Kidney (tissue), 14 donors: ENCODE data around the gene ECSIT. TPM values are rescaled to one million over a fixed set of nuclear protein-coding genes. Genes with fewer than 3 reads are reported as not detected.

ENCODE experiments used
- DNase-seq, 5 donors: peaks; one replicate each; pipeline ENCODE4 v3.0.0-alpha.2; 2013 to 2020
- FAIRE-seq: peaks from 2 replicates; lab custom pipeline; 2012; peaks lifted over from hg19 to GRCh38; lab: Jason Lieb, UNC
- H3K27ac ChIP-seq, 2 donors: one replicate each; pipeline ENCODE4 v1.7.0; 2013; ENCODE audit warnings: low read depth in 2 of 2, low read length in 2 of 2, inconsistent platforms in 1 of 2
- H3K27me3 ChIP-seq: one replicate; pipeline ENCODE4 v1.7.1; 2013; ENCODE audit warnings: low read length, inconsistent platforms; ENCODE audit not compliant: control insufficient read depth, insufficient read depth
- H3K36me3 ChIP-seq, 3 donors: one replicate each; pipeline versions ENCODE4 v1.7.0 to v1.7.1; 2013; ENCODE audit warnings: low read length in 3 of 3, control low read depth in 1 of 3, inconsistent platforms in 1 of 3; ENCODE audit not compliant: insufficient read depth in 3 of 3, control insufficient read depth in 2 of 3
- H3K4me1 ChIP-seq, 3 donors: one replicate each; pipeline versions ENCODE4 v1.7.0 to v1.7.1; 2013; ENCODE audit warnings: low read length in 3 of 3, inconsistent platforms in 1 of 3, low read depth in 1 of 3; ENCODE audit not compliant: control insufficient read depth in 2 of 3, insufficient read depth in 2 of 3
- H3K4me3 ChIP-seq, 3 donors: one replicate each; pipeline versions ENCODE4 v1.7.0 to v1.8.1; 2013; ENCODE audit warnings: low read length in 3 of 3, control low read depth in 1 of 3, inconsistent platforms in 1 of 3
- H3K9ac ChIP-seq, 3 donors: one replicate each; pipeline versions ENCODE4 v1.7.0 to v1.7.1; 2013; ENCODE audit warnings: low read length in 3 of 3, control low read depth in 1 of 3, inconsistent platforms in 1 of 3
- H3K9me3 ChIP-seq, 3 donors: one replicate each; pipeline versions ENCODE4 v1.7.0 to v1.7.1; 2013; ENCODE audit warnings: low read length in 3 of 3, control low read depth in 1 of 3, inconsistent platforms in 1 of 3; ENCODE audit not compliant: control insufficient read depth in 2 of 3, insufficient read depth in 1 of 3
- intact Hi-C: fragments of 100-400 bp; cut with DNase I; formaldehyde crosslinking; loops from one replicate; pipeline ENCODE4 v1.11.1; 2022
- polyA plus RNA-seq: library from polyadenylated mRNA; stranded (reverse); fragments of 350-450 nt; fragmentation: Illumina TruSeq; extraction: RNeasy Lipid Tissue Mini Kit (QIAGEN cat#74804); gene quantifications from one replicate; pipeline ENCODE4 v1.2.3, GENCODE V29; 2014; ENCODE audit warnings: low read depth, low replicate concordance; ENCODE audit not compliant: insufficient read depth
- total RNA-seq: library from RNA; stranded (reverse); fragmentation: NEBNext Ultra II Directional; extraction: Animal tissue kit (Norgen Biotek cat#: 25700); gene quantifications from one replicate; pipeline ENCODE4 v1.2.1, GENCODE V29; 2021
- TF ChIP-seq, protein P1 (sequence below): IDR thresholded peaks from 3 replicates; pipeline ENCODE4 v1.5.1; 2012; ENCODE audit warnings: mild to moderate bottlenecking, moderate library complexity, borderline replicate concordance; ENCODE audit not compliant: insufficient read depth; ENCODE audit errors: extremely low read depth
- donor health status: control.
- donor health status: control.
- donor health status: control.
- donor health status: control.
- donor health status: control.
- donor health status: DM: yes; HTN: yes; CAD: no.
- donor health status: Normal renal cell carcinoma (clear cell type).

Gene ECSIT
- total and polyA plus RNA-seq, 2 donors from 2014 or later = 33.8 to 83.4 TPM

GRCh38 chr19:11465600-11465999 is 63.3 kb downstream of the ECSIT start:
- no peak for DNase-seq
- Histone ChIP-seq H3K9ac (no peak overlapping the region), H3K4me3 (no peak overlapping the region), H3K4me1 (no peaks in the 10 kb centered on the region), H3K27me3 (no peaks in the 10 kb centered on the region), H3K27ac (no peak overlapping the region), H3K36me3 (no peaks in the 10 kb centered on the region), H3K9me3 (no peaks in the 10 kb centered on the region)
- intact Hi-C loops = no loop called here
- no peak for FAIRE-seq
- TF ChIP-seq, protein P1, sequence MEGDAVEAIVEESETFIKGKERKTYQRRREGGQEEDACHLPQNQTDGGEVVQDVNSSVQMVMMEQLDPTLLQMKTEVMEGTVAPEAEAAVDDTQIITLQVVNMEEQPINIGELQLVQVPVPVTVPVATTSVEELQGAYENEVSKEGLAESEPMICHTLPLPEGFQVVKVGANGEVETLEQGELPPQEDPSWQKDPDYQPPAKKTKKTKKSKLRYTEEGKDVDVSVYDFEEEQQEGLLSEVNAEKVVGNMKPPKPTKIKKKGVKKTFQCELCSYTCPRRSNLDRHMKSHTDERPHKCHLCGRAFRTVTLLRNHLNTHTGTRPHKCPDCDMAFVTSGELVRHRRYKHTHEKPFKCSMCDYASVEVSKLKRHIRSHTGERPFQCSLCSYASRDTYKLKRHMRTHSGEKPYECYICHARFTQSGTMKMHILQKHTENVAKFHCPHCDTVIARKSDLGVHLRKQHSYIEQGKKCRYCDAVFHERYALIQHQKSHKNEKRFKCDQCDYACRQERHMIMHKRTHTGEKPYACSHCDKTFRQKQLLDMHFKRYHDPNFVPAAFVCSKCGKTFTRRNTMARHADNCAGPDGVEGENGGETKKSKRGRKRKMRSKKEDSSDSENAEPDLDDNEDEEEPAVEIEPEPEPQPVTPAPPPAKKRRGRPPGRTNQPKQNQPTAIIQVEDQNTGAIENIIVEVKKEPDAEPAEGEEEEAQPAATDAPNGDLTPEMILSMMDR = no peak

DNA sequence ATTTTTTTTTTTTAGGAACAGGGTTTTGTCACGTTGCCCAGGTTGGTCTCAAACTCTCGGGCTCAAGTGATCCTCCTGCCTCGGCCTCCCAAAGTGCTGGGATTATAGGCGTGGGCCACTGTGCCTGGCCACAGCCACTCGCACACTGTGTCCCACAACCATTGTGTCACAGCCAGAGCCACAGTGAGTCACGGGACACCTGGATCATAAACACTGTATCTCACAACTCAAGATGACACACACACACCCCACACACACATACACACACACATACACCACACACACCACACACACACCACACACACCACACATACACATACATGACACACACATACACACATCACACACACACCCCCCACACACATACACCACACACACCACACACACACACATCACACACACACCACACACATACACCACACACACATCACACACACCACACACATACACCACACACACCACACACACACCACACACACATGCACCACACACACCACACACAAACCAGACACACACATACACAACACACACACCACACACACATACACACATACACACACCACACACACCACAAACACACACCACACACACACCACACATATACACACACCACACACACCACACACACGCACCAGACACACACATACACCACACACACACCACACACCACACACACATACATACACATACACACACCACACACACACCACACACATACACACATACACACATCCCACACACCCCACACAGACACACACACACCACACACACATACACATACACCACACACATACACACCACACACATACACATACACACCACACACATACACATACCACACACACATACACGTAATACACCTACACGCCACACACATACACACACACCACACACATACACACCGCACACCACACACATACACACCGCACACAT is 64.3 kb downstream of the ECSIT start:
- Histone ChIP-seq H3K27ac (no peak overlapping the region), H3K9me3 (no peaks in the 10 kb centered on the region), H3K4me3 (peak overlapping the region in 1 of 3 donors; percentile 21), H3K36me3 (no peaks in the 10 kb centered on the region), H3K27me3 (no peaks in the 10 kb centered on the region), H3K9ac (no peak overlapping the region), H3K4me1 (no peaks in the 10 kb centered on the region)
- intact Hi-C loops = no loop called here
- TF ChIP-seq, protein P1 = no peak
- no peak for FAIRE-seq
- no peak for DNase-seq

GRCh38 chr19:11463391-11463790 is 65.5 kb downstream of the ECSIT start:
- H3K9ac ChIP-seq = no peak overlapping the region
- H3K27me3 ChIP-seq = no peaks in the 10 kb centered on the region
- no peak for DNase-seq
- H3K36me3 ChIP-seq = no peaks in the 10 kb centered on the region
- TF ChIP-seq, protein P1 = no peak
- H3K4me1 ChIP-seq = no peaks in the 10 kb centered on the region
- intact Hi-C loops = no loop called here
- no peak for FAIRE-seq
- no peak overlapping the region for H3K4me3 ChIP-seq
- H3K27ac ChIP-seq = no peak overlapping the region
- no peaks in the 10 kb centered on the region for H3K9me3 ChIP-seq
